HG03103 (cell line): Measurements from ENCODE around the gene ZHX3.
"Not testable (repeated sequence)": the region's sequence is repeated elsewhere in the genome, so short reads cannot be mapped to it uniquely, and the experiment has no call there.

Experiments
- ATAC-seq: cut with Tn5 transposase; IDR thresholded peaks from one replicate; pipeline ENCODE4 v1.9.1; 2021; ENCODE audit warnings: low read depth; ENCODE audit not compliant: unreplicated experiment

Gene ZHX3

DNA sequence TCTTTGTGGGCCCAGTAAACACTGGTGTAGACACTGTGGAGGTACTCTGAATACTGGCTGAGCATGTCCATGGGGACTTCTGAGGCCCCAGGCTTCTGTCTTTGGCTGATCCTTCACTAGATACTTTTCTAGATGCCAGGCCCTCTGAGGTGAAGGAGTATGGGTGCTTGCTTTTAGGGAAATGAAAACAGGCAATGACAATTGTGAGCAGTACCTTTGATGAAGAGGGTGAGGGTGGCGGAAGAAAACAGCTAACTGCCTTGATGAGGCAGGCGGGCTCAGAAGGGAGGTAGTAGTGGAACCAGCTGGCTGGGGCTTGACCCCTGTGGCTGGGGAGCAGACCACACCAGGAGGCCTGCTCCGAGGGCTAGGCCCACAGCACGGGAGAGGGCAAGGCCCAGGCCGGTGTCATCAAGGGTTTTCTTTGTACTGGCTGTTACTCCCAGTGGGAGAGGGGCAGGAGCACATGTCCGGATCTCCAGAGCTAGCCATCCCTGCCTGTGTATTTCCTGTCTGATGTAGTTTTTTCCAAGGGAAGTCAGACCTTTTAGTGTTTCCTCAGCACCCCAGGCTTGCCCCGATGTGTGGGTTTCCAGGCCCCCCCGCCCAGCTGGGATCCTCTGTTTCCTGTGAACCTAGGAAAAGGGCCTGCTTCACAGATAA is 176.2 kb downstream of the ZHX3 start:
- no peak for ATAC-seq

DNA sequence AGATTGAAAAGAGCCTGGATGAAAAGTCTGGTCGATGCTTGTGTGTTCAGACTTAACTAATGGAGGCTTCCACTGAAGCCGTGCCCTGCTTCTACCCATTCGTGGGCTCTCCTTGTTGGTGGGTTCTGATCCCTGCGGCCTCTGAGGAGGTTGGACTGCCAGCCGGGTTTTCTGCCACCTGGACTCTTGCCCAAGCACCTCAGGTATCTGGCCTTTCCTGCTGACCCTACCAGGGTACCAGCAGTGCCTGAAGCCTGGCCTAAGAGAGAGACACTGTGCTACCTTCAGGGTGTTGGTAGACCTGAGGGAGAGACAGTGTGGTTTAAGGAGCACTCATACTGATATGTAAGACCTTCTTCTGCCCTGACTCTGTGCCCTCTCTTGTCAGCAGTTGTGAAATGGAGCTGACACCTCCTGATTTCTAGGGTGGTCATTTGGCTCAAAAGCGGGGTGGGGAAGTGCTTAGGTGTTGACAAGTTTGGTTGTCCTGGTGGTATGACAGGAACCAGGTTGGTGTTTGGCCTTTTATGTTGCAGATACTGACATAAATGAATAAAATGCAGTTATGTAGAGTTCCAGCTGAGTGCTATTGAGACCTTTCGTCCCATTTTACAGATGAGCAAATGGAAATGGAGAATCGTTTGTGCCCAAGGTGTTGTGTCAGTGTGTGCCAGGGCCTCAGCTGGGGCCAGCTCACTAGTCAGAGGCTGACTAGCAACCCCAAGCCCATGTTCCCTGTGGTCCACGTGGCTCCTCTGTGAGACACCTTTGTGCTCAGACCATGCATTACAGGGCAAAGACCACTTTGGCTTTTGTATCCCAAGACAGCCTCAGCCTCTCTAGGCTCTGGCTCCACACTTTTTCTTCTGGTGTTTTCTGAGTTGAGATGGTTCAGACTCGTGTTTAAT is 177.1 kb downstream of the ZHX3 start:
- ATAC-seq, result no peak

DNA sequence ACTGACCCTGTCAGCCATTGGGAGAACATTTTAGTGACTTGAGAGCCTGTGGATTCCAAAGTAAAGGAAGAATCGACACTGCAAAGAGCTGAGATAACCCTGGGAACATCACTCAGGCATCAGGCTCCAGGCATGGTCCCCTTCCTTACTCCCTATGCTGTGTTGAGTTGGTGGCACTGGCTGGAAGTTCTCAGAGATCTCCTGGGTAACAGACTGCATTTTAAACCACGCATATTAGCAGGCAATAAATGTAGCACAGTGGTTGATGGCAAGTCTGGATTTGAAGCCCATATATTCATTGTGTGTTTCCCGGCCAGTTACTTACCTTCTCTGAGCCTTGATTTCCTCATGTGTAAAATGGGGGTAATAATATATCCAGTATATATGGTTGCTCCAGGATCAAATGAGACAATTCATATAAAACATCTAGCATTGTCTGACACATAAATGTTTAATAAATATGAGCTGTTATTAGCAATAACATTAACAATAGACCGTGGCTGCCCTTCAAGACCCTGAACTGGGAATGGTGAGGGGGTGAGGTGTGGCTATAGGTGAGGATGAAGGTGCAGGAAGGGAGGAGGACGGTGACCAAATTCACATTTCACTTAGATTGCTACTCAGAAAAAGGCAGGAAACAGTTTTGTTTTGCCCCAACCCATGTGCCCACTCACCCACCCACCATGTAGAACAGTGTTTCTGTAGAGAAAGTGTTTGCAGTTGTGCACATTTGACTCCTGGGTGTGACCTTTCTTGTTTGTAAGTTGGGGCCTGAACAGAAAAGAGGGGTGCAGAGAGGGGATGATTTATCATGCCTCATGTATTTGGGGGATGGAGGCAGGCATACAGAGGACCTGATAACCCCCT is 178.1 kb downstream of the ZHX3 start:
- ATAC-seq, result no peak

- no peak for ATAC-seq
These were observed 178.9 kb downstream of the ZHX3 start for GRCh38 chr20:41138475-41139226.

GRCh38 chr20:41137614-41138474 is 179.7 kb downstream of the ZHX3 start:
- peak; percentile 9 for ATAC-seq

GRCh38 chr20:41136680-41137613 is 180.6 kb downstream of the ZHX3 start, which contains the start of gene PLCG1:
Gene PLCG1, plus strand, starts transcription at chr20:41137543. Its CDS starts 99 bp downstream, at chr20:41137642.
- ATAC-seq, result peak; percentile 47

GRCh38 chr20:41135888-41136679 is 181.4 kb downstream of the ZHX3 start:
- no peak for ATAC-seq

DNA sequence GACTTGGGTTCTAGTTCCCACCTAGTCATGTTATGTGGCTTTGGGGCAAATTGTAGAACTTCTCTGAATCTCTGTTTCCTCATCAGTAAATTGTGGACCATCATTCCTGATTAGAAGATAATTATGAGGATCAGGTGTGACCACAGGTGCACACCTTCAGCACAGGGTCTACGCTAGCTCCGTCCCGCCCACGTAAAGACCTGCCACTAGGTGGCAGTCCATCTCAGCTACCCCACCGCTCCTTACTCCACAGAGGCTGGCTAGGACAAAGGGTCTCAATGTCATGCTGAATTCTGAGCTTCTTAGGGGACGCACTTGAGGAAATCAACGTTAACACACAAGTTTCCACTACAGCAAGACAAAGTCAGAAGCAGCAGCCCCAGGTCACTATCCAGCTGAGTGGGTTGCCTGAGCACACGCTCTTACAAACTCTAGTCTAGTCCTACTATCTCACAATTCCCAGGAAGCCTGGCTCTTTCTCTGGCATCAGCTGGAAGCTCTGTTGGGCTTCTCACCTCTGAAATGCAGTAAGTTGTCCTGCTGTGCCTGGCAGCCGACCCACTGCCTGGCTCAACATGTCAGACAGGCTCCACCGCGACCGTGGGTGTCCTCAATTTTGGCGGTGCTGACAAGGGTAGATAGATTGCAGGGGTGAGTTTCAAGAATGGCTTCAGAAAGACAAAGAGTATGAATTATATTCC is 182.2 kb downstream of the ZHX3 start:
- ATAC-seq, result no peak

GRCh38 chr20:41134362-41135186 is 183.0 kb downstream of the ZHX3 start:
- no peak for ATAC-seq

- ATAC-seq, result peak; percentile 41
These were observed 183.7 kb downstream of the ZHX3 start for GRCh38 chr20:41133709-41134361.

DNA sequence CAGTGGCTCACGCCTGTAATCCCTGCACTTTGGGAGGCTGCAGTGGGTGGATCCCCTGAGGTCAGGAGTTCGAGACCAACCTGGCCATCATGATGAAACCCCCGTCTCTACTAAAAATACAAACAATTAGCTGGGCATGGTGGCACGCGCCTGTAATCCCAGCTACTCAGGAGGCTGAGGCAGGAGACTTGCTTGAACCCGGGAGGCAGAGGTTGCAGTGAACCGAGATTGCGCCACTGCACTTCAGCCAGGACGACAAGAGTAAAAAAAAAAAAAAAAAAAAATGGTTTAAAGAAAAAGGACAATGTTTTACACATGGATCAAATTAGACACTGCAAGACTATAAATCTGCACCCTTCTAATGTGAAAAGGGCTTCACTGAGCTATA is 185.1 kb downstream of the ZHX3 start:
- not testable (repeated sequence) for ATAC-seq

- ATAC-seq, result no peak
These were observed 185.7 kb downstream of the ZHX3 start for GRCh38 chr20:41131594-41132387.
